GM18861 (cell line): Measurements from ENCODE around the gene PANX2.

Source experiments
- ATAC-seq: cut with Tn5 transposase; IDR thresholded peaks from one replicate; pipeline ENCODE4 v1.9.1; 2021; ENCODE audit not compliant: unreplicated experiment

The PANX2 gene

GRCh38 chr22:50169181-50169759 lies 1.3 kb upstream of the PANX2 start:
- ATAC-seq: no peak

GRCh38 chr22:50169774-50170341 lies 673 bp upstream of the PANX2 start:
- ATAC-seq: no peak

DNA sequence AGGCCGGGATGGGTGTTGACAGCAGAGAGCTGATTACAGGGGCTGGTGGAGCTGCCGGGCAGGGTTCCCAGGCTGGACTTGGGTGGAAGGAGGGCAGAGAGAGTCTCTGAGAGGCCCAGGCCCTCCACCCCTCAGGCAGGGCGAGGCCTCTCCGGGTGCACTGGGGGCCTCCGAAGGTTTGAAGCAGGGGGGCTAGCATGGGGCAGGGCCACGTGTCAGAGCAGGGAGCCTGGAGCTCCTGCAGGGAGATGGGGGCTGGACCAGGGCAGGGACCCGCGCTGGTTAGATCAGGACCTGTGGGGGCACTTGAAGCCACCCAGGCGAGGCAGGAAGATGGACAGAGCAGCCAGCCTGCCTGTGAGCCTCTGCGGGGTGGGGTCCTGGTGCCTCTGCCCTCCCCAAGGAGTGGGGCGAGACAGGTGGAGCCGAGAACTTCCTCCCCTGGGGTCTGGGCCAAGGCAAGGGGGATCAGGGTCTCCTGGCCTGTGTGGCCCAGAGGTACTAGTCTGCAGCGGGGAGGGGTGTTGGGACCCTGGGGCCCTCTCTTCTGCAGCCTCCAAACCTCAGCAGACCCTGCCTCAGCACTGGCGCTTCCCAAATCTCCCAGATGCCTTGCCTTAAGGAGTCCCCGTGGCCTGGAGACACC lies 911 bp downstream of the PANX2 start:
- ATAC-seq: no peak

DNA sequence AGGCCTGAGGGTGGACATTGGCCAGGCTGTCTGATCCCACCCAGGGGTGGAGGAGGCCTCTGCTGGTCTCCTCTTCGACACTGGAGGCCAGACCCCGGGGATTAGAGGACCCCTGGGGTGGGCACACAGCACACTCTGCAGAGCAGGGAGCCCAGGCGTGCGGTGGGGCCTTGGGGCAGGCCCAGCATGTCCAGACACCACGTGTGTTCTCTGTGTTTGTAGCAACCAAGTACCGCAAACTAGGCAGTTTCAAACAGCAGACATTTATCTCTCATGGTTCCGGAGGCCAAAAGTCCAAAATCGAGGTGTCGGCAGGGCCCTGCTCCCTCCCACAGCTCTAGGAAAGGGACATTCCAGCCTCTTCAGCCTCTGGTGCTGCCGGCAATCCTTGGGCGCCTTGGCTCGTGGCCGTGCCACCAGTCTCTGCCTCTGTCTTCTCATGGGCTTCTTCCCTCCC lies 1.5 kb downstream of the PANX2 start:
- ATAC-seq: no peak

- no peak for ATAC-seq
Observed at GRCh38 chr22:50173311-50173982, 2.9 kb downstream of the PANX2 start.

DNA sequence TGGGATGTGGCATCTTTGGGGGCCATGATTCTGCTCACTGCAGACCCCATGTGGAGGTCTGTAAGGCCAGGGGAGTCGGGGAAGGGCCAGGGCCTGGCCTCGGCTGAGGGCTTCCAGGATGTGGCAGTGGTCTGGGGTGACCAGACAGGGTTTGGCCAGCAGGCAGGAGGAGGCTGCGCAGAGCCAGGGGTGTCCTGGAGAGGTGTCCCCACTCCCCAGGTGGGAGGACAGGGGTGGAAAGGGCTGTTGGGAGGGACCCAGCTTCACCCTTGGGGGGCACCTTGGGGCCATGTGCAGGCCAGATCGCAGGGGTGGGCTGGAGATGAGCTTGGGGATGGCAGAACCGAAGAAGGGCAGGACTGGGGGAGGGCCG lies 3.4 kb downstream of the PANX2 start:
- no peak for ATAC-seq

- ATAC-seq: no peak
Observed at GRCh38 chr22:50174382-50175190, 4.1 kb downstream of the PANX2 start.

GRCh38 chr22:50175191-50175461 lies 4.6 kb downstream of the PANX2 start:
- ATAC-seq: no peak

DNA sequence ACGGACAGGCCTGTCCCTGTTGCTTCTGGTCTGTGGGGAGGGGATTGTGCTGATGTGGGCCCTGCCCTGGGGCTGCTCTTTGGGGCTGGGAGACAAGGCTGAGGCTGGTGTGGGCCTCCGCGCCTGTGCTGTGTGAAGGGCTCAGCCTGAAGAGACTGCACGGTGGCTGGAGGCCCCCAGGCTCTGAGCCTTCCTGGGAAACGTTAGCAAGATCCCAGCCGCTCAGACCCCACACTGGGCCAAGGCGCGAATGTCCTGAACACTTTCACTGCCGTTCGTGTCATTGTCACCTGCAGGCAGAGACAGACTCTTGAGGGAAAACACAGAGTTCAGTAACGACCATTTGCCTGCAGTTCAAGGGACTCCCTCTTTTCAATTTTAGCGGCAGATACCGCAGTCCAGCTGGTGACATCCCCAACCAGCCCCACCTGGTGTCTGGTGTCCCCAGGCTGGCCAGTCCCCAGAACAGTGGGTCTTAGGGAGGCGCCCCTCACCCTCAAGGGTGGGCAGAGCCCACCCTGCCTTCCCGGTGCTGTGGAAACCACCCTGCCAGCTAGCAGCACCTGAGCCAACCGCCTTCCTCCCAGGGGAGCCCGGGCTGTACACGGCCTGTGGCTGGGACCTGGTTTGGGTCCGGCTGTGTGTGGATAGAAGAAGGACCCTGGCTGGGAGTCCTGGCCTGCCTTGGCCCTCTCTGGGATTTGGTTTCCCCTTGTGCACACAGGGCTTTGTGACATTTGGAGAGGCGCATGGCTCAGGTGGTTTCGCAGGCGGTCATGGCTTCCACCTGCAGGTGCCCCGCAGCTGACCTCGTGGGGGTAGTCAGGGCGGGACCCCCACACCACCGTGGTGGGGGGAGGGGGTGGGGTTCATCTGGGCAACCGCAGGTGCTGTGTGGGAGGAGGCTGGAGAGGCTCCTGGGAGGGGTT lies 5.7 kb downstream of the PANX2 start:
- ATAC-seq: no peak

DNA sequence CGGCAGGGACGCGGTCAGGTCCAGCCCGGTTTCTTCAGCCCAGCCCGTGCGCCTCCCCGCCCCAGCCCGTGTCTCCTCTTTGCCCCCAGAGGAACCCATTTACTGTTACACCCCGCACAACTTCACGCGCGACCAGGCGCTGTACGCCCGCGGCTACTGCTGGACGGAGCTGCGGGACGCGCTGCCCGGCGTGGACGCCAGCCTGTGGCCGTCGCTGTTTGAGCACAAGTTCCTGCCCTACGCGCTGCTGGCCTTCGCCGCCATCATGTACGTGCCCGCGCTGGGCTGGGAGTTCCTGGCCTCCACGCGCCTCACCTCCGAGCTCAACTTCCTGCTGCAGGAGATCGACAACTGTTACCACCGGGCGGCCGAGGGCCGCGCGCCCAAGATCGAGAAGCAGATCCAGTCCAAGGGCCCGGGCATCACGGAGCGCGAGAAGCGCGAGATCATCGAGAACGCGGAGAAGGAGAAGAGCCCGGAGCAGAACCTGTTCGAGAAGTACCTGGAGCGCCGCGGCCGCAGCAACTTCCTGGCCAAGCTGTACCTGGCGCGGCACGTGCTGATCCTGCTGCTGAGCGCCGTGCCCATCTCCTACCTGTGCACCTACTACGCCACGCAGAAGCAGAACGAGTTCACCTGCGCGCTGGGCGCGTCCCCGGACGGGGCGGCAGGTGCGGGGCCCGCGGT lies 6.5 kb downstream of the PANX2 start:
- no peak for ATAC-seq

DNA sequence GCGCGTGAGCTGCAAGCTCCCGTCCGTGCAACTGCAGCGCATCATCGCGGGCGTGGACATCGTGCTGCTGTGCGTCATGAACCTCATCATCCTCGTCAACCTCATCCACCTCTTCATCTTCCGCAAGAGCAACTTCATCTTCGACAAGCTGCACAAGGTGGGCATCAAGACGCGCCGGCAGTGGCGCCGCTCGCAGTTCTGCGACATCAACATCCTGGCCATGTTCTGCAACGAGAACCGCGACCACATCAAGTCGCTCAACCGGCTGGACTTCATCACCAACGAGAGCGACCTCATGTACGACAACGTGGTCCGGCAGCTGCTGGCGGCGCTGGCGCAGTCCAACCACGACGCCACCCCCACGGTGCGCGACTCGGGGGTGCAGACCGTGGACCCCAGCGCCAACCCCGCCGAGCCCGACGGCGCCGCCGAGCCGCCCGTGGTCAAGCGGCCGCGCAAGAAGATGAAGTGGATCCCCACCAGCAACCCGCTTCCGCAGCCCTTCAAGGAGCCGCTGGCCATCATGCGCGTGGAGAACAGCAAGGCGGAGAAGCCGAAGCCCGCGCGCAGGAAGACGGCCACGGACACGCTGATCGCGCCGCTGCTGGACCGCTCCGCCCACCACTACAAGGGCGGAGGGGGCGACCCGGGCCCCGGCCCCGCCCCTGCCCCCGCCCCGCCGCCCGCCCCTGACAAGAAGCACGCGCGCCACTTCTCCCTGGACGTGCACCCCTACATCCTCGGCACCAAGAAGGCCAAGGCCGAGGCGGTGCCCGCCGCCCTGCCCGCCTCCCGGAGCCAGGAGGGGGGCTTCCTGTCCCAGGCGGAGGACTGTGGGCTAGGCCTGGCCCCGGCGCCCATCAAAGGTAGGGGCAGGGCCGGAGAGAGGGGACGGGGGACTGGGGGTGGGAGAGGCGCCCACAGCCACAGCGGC lies 7.3 kb downstream of the PANX2 start:
- ATAC-seq: no peak

DNA sequence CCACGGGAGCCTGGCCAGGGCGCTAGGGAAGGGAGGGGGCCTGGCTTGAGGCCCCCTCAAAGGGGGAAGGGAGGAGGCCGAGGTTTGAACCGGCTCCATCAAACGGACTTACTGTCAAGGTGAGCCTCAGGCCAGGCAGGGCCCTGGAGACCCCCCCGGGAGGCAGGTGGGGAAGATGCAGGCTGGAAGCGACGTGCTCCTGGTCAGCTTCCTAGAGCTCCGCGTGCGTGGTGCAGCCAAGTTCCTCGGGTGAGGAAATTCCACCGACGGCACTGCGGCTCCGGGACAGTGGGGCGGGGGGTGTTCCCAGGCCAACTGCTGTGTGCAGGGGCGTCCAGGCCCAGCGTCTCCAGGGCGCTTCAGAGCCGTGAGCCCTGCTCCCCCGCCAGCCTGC lies 7.9 kb downstream of the PANX2 start:
- no peak for ATAC-seq

DNA sequence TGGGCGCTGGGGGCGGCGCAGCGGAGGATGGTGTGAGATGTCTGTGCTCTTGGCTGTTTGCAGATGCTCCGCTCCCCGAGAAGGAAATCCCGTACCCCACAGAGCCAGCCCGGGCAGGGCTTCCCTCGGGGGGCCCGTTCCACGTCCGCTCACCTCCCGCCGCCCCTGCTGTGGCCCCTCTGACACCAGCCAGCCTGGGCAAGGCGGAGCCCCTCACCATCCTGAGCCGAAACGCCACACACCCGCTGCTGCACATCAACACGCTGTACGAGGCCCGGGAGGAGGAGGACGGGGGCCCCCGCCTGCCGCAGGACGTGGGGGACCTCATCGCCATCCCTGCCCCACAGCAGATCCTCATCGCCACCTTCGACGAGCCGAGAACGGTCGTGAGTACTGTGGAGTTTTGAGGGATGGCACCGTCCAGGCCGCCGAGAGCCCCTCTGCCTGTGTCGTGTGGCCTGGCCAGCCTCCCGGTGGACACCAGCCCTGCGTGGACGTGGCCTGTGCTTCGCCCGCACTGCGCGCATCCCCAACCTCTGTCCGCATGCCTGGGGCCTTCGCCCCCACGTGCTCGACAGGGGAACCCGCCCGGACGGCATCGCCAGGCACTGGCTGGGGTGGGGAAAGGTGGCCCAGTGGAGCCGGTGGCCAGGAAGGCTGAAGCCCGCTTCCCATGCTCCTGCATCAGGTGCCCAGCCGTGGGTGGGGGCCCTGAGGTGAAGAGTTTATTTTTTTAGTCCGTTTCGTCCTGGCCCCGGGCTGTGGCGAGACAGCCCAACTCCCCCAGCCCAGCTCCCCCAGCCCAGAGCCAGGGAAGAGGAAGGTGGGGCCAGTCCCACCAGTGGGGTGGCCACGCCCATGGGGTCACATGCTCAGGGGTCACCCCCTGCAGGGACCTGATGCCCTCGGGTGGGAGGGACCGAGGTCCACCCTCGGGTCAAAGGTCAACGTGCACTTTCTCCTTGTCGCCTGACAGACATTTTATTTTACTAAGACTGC lies 8.6 kb downstream of the PANX2 start:
- no peak for ATAC-seq

- ATAC-seq: no peak
Observed at GRCh38 chr22:50179937-50180726, 9.6 kb downstream of the PANX2 start.

DNA sequence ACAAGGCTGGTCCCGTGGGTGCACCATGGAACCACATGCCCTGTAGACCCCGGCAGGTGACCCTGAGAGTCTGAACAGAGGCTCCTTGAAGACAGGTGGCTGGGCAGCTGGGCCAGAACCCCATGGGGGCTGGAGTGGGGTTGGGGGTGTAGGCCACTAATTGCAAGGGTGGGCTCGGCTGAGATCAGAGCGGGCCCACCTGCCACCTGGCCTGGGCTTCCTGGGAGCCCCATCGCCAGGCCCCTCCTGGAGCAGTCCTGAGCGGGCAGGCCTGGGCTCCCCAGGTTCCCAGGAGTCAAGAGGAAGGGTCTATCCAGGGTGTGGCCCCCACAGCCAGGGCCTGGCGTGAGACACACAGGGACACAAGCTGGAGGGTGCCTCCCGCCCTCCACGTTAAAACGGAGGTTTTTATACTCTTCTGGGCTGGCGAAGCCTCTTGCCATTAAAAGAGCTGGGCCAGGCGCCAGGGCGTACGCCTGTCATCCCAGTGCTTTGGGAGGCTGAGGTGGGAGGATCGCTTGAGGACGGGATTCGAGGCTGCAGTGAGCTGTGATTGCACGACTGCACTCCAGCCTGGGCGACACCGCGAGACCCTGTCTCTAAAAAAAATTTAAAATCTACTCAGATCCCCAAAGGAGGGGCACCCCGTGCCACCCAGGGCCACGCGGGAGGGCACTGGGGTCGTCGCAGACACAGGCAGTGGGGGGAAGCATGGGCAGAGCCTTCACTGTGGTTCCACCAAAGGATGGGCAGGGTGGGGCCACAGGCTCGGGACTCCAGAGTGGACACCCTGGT lies 10.4 kb downstream of the PANX2 start:
- no peak for ATAC-seq
